ENCODE results near the gene SLC6A5. TPM values are rescaled to one million over a fixed set of nuclear protein-coding genes. Genes with fewer than 3 reads are reported as not detected.
A peak's percentile ranks its signal among the peaks of the same experiment; 100 is the strongest.

Gene SLC6A5
- total and polyA plus RNA-seq, 4 donors: not detected

DNA sequence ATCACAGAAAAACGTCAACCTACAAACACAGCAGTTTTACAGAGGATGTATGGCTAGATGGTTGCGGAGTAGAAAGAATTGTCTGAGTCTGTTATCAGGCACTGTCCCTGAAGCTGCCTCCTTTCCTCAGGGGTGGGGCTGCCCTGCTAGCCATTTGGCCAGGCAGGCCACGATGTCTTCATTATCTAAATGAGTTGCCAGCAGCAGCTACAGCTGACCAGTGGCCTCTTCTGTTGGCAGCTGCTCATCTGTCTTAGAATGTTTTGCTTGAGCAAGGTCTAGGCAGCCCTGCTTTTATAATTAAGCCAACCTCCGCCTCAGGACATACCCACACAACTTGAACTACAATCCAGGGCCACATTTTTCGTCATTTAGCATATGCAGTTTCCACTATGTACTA lies 17.5 kb downstream of the SLC6A5 start:
- TF ChIP-seq, protein P1, sequence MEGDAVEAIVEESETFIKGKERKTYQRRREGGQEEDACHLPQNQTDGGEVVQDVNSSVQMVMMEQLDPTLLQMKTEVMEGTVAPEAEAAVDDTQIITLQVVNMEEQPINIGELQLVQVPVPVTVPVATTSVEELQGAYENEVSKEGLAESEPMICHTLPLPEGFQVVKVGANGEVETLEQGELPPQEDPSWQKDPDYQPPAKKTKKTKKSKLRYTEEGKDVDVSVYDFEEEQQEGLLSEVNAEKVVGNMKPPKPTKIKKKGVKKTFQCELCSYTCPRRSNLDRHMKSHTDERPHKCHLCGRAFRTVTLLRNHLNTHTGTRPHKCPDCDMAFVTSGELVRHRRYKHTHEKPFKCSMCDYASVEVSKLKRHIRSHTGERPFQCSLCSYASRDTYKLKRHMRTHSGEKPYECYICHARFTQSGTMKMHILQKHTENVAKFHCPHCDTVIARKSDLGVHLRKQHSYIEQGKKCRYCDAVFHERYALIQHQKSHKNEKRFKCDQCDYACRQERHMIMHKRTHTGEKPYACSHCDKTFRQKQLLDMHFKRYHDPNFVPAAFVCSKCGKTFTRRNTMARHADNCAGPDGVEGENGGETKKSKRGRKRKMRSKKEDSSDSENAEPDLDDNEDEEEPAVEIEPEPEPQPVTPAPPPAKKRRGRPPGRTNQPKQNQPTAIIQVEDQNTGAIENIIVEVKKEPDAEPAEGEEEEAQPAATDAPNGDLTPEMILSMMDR (IDR thresholded peaks at IDR 0.05; ENCODE audit: control extremely low read depth, extremely low read depth): no peak
- no peak for DNase-seq
- 33 to 38% methylated on average over 5 of the region's 5 CpGs for WGBS, 2 donors

DNA sequence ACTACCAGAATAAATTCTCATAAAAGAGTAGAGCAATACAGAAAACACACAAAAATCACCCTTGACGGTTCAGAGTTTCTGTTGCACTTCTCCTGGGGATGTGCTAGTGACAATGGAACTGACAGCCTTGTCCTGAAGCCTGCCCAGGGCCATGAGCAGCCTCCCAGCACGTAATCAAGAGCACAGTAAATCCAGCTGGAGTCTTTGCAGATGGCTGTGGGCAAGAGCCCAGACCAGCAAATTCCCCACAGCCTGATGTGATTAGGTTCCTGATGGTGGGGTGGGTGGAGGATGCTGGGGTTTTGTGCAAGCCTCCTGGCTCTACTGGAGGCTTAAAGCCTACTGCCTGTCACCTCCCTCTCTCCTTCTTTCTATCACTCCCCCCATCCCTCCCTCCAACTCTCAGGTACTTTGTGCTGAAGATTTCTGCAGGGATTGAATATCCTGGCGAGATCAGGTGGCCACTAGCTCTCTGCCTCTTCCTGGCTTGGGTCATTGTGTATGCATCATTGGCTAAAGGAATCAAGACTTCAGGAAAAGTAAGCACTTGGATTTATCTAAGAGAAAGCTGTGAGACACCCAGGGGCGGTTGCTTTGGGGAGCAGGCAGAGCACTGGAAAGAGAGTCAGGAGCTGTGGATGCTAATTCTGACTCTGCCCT lies 18.1 kb downstream of the SLC6A5 start:
- Histone ChIP-seq H3K4me1 (ENCODE audit: control insufficient read depth in 5 of 5, insufficient read depth in 5 of 5, low read length in 5 of 5) (peaks cover 0 to 13% (median 0%) of the 10 kb centered on the region in 5 donors), H3K27me3 (ENCODE audit: control insufficient read depth in 3 of 3, insufficient read depth in 3 of 3, low read length in 2 of 3) (peaks cover 0 to 10% (median 3%) of the 10 kb centered on the region in 3 donors), H3K36me3 (ENCODE audit: control insufficient read depth in 4 of 4, insufficient read depth in 4 of 4, low read length in 4 of 4) (no peaks in the 10 kb centered on the region), H3K9ac (ENCODE audit: insufficient read depth in 1 of 2, low read length in 2 of 2) (no peak overlapping the region), H3K27ac (ENCODE audit: low read depth in 1 of 2, low read length in 1 of 2) (no peak overlapping the region), H3K9me3 (ENCODE audit: control insufficient read depth in 4 of 4, insufficient read depth in 3 of 4, low read length in 3 of 4) (peaks cover 0 to 6% (median 0%) of the 10 kb centered on the region in 4 donors), H3K4me3 (no peak overlapping the region)
- TF ChIP-seq, protein P1 (IDR thresholded peaks at IDR 0.05; ENCODE audit: control extremely low read depth, extremely low read depth): no peak
- DNase-seq: peak; percentile 57 to 74 (median 61)
- 29 to 42% methylated on average over 4 of the region's 4 CpGs for WGBS, 2 donors
- ATAC-seq (ENCODE audit: insufficient read depth, low FRiP score): no peak

More for the DNA sequence above, 17.5 kb downstream of the SLC6A5 start:
- Histone ChIP-seq H3K36me3 (ENCODE audit: control insufficient read depth in 4 of 4, insufficient read depth in 4 of 4, low read length in 4 of 4) (no peaks in the 10 kb centered on the region), H3K9ac (ENCODE audit: insufficient read depth in 1 of 2, low read length in 2 of 2) (no peak overlapping the region), H3K27me3 (ENCODE audit: control insufficient read depth in 3 of 3, insufficient read depth in 3 of 3, low read length in 2 of 3) (peaks cover 0 to 12% (median 5%) of the 10 kb centered on the region in 3 donors), H3K4me1 (ENCODE audit: control insufficient read depth in 5 of 5, insufficient read depth in 5 of 5, low read length in 5 of 5) (peaks cover 0 to 13% (median 0%) of the 10 kb centered on the region in 5 donors), H3K4me3 (no peak overlapping the region), H3K27ac (ENCODE audit: low read depth in 1 of 2, low read length in 1 of 2) (no peak overlapping the region), H3K9me3 (ENCODE audit: control insufficient read depth in 4 of 4, insufficient read depth in 3 of 4, low read length in 3 of 4) (peaks cover 0 to 6% (median 0%) of the 10 kb centered on the region in 4 donors)
- no peak for ATAC-seq (ENCODE audit: insufficient read depth, low FRiP score)

DNA sequence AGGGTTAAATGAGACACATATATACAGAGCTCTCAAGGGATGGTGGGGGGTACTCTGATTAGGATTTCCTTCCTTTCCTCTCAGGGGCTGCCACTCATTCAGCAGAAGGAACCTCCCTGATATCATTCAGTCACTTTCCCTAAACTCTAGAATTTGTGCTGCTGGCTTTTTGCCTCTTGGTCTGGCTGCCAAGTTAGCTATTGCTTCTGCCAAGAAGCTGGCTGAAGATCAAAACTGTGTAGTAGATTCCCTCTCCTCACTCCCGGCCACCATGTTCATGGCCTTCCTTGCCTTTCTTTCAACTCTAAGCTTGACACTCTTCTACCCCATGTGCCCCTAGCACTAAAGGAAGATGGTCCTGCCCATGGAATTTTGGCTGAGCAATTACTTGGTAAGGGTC lies 18.7 kb downstream of the SLC6A5 start:
- H3K27me3 ChIP-seq (ENCODE audit: control insufficient read depth in 3 of 3, insufficient read depth in 3 of 3, low read length in 2 of 3): peaks cover 0 to 9% (median under 1%) of the 10 kb centered on the region in 3 donors
- WGBS, 2 donors: 42 to 83% methylated on average over 1 of the region's 1 CpG
- no peak overlapping the region for H3K9ac ChIP-seq (ENCODE audit: insufficient read depth in 1 of 2, low read length in 2 of 2)
- no peak overlapping the region for H3K27ac ChIP-seq (ENCODE audit: low read depth in 1 of 2, low read length in 1 of 2)
- ATAC-seq (ENCODE audit: insufficient read depth, low FRiP score) (no peak), DNase-seq (peak; percentile 46 to 73 (median 66))
- H3K9me3 ChIP-seq (ENCODE audit: control insufficient read depth in 4 of 4, insufficient read depth in 3 of 4, low read length in 3 of 4): peaks cover 0 to 6% (median 0%) of the 10 kb centered on the region in 4 donors
- H3K4me3 ChIP-seq: no peak overlapping the region
- H3K4me1 ChIP-seq (ENCODE audit: control insufficient read depth in 5 of 5, insufficient read depth in 5 of 5, low read length in 5 of 5): peaks cover 0 to 13% (median 0%) of the 10 kb centered on the region in 5 donors
- no peaks in the 10 kb centered on the region for H3K36me3 ChIP-seq (ENCODE audit: control insufficient read depth in 4 of 4, insufficient read depth in 4 of 4, low read length in 4 of 4)
- TF ChIP-seq, protein P1 (IDR thresholded peaks at IDR 0.05; ENCODE audit: control extremely low read depth, extremely low read depth): no peak
